Left lung (tissue), 10 donors: ENCODE results near the gene ZFP42. TPM values are rescaled to one million over a fixed set of nuclear protein-coding genes. Genes with fewer than 3 reads are reported as not detected.
A peak's percentile ranks its signal among the peaks of the same experiment; 100 is the strongest.

Source experiments
- ATAC-seq: fragments of 200-7000 bp; cut with Tn5 transposase; one replicate; pipeline ENCODE4 v1.9.1; 2020; ENCODE audit warnings: moderate library complexity
- DNase-seq, 4 donors: peaks; one replicate each; pipeline ENCODE4 v3.0.0-alpha.2; 2013 to 2020
- H3K27ac ChIP-seq, 2 donors: fragments of 200-600 bp; sonication (generic) in 1 of 2; one replicate each; pipeline versions ENCODE4 v1.5.0 to v1.8.0; 2020 to 2021
- H3K27me3 ChIP-seq, 2 donors: fragments of 200-600 bp; sonication (generic) in 1 of 2; one replicate each; pipeline versions ENCODE4 v1.5.0 to v1.8.0; 2020 to 2021
- H3K36me3 ChIP-seq, 2 donors: fragments of 200-600 bp; sonication (generic) in 1 of 2; one replicate each; pipeline versions ENCODE4 v1.5.0 to v1.8.0; 2020 to 2021
- H3K4me1 ChIP-seq, 2 donors: fragments of 200-600 bp; one replicate each; pipeline ENCODE4 v1.8.0; 2021
- H3K4me3 ChIP-seq, 2 donors: fragments of 200-600 bp; sonication (generic) in 1 of 2; one replicate each; pipeline versions ENCODE4 v1.5.0 to v1.8.0; 2020 to 2021; ENCODE audit warnings: mild to moderate bottlenecking in 1 of 2
- H3K9me3 ChIP-seq, 2 donors: fragments of 200-600 bp; sonication (generic) in 1 of 2; one replicate each; pipeline versions ENCODE4 v1.5.0 to v1.8.0; 2020 to 2021
- intact Hi-C, 2 donors: fragments of 100-400 bp; cut with DNase I; formaldehyde crosslinking; loops; one replicate each; pipeline versions ENCODE4 v1.11.2 to v1.14.2; 2022
- polyA plus RNA-seq, 6 donors: library from polyadenylated mRNA; unstranded; fragments of 120-200 nt; gene quantifications; one replicate each; pipeline ENCODE4 v1.2.1, GENCODE V29; 2013; ENCODE audit not compliant: insufficient read length in 6 of 6
- total RNA-seq, 2 donors: library from RNA; stranded (reverse); fragmentation: NEBNext Ultra II Directional; extraction: Animal tissue kit (Norgen Biotek cat#: 25700); gene quantifications; one replicate each; pipeline ENCODE4 v1.2.1, GENCODE V29; 2021
- TF ChIP-seq, protein P1 (sequence below), 2 donors: fragments of 200-600 bp; sonication (generic) in 1 of 2; IDR thresholded peaks; one replicate each; pipeline versions ENCODE4 v1.5.0 to v1.8.0; 2021; ENCODE audit warnings: antibody characterized with exemption in 2 of 2
- donor health status: DM: no; HTN: yes; CAD: no.
- donor health status: DM: no; HTN: no; CAD: no.

Gene ZFP42
- total and polyA plus RNA-seq, 8 donors, result 0.96 to 13.2 (median 8.4) TPM; not detected in 1

- Histone ChIP-seq H3K36me3 (no peaks in the 10 kb centered on the region), H3K27ac (no peak overlapping the region), H3K27me3 (no peaks in the 10 kb centered on the region), H3K4me3 (no peak overlapping the region), H3K9me3 (no peaks in the 10 kb centered on the region), H3K4me1 (no peaks in the 10 kb centered on the region)
- DNase-seq, result no peak
- ATAC-seq, result no peak
- TF ChIP-seq, protein P1, sequence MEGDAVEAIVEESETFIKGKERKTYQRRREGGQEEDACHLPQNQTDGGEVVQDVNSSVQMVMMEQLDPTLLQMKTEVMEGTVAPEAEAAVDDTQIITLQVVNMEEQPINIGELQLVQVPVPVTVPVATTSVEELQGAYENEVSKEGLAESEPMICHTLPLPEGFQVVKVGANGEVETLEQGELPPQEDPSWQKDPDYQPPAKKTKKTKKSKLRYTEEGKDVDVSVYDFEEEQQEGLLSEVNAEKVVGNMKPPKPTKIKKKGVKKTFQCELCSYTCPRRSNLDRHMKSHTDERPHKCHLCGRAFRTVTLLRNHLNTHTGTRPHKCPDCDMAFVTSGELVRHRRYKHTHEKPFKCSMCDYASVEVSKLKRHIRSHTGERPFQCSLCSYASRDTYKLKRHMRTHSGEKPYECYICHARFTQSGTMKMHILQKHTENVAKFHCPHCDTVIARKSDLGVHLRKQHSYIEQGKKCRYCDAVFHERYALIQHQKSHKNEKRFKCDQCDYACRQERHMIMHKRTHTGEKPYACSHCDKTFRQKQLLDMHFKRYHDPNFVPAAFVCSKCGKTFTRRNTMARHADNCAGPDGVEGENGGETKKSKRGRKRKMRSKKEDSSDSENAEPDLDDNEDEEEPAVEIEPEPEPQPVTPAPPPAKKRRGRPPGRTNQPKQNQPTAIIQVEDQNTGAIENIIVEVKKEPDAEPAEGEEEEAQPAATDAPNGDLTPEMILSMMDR (IDR thresholded peaks at IDR 0.05), result no peak
- intact Hi-C loops, result no loop called here
Measured at GRCh38 chr4:187965726-187966125, 29.8 kb upstream of the ZFP42 start.

DNA sequence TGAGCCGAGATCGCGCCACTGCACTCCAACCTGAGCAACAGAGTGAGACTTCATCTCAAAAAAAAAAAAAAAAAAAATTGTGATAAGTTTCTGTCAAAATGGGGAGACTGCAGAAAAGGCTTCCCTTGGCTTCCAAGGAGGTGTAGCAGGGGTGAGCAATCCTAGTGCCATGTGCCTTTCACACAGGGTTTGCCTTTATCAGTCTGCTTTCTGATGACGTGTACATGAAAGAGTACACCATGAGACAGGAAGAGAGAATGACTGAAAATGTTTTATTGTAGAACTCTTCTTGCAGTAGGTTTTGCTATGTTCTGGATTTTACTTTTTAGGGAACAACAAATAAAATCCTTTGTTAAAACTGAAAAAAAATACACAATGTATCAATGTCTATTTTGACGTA lies 23.4 kb upstream of the ZFP42 start:
- DNase-seq, result no peak
- no peak for ATAC-seq
- Histone ChIP-seq H3K9me3 (no peaks in the 10 kb centered on the region), H3K4me1 (no peaks in the 10 kb centered on the region), H3K36me3 (no peaks in the 10 kb centered on the region), H3K27me3 (no peaks in the 10 kb centered on the region), H3K27ac (no peak overlapping the region), H3K4me3 (no peak overlapping the region)
- intact Hi-C loops, result no loop called here
- TF ChIP-seq, protein P1 (IDR thresholded peaks at IDR 0.05), result no peak

DNA sequence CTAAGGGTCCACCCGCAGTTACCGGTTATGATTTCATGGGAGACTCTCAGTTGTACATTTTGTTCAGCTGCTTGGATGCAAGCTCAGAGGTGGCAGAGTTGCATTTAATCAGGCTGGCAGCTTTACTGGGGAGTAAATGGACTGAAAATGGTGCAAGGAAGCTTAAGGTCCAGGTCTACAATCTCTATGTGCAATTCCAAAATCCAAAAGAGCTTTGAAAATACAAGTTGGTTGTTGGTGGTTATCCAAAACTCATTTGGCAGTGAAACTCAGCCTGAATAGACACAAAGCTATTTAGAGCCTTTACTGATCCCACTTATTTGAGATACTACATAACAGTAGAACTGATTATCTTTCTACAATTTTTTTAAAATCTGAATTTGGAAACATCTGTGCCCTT lies 11.8 kb upstream of the ZFP42 start:
- intact Hi-C loops, result no loop called here
- no peak overlapping the region for H3K27ac ChIP-seq
- no peak overlapping the region for H3K4me3 ChIP-seq
- H3K27me3 ChIP-seq, result no peaks in the 10 kb centered on the region
- TF ChIP-seq, protein P1 (IDR thresholded peaks at IDR 0.05), result no peak
- H3K4me1 ChIP-seq, result no peaks in the 10 kb centered on the region
- ATAC-seq, result no peak
- H3K36me3 ChIP-seq, result no peaks in the 10 kb centered on the region
- DNase-seq, result no peak
- no peaks in the 10 kb centered on the region for H3K9me3 ChIP-seq

DNA sequence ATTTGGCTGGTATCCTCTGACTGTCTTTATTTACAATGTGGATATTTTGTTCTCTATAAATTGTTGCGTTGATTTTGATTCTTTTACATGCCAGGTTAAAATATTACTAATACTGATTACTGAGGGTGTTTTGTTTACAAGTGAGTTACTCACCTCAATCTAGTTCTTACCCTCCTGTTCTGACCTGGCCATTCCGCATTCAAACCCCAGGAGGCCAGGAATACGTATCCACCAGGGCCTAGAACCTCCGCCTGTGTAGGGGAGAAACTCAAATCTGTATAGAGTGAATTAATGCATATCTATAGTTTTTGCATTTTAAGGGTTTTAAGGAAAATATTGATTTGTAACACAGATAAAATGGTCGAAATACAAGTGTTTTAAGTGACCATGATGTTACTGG lies 2.6 kb upstream of the ZFP42 start:
- no peak overlapping the region for H3K4me3 ChIP-seq
- H3K27me3 ChIP-seq, result peaks cover 0 to 32% of the 10 kb centered on the region in 2 donors
- TF ChIP-seq, protein P1 (IDR thresholded peaks at IDR 0.05), result no peak
- H3K27ac ChIP-seq, result no peak overlapping the region
- ATAC-seq, result no peak
- no peak for DNase-seq
- peaks cover 0 to 18% of the 10 kb centered on the region in 2 donors for H3K9me3 ChIP-seq
- intact Hi-C loops, result no loop called here
- H3K4me1 ChIP-seq, result no peaks in the 10 kb centered on the region
- H3K36me3 ChIP-seq, result no peaks in the 10 kb centered on the region

DNA sequence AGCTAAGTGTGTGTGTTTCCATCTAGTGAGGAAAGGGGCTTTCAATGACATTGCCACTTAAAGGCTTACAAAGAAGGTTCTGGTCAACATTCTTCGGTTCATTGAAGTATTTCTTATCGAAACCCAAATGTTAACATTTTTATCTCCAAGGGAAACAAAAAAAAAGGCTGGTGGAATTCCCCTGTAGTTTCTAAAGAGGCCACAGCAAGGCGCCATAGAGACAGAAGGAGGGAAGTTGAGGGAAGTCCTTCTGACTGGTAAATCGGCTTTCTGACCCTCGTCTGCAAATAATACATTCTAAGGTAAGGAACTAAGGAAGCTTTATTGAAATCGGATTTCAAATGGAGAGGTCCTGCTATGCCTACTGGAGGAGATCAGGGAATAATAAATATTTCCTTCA lies 1.7 kb upstream of the ZFP42 start:
- ATAC-seq, result peak; percentile 22
- TF ChIP-seq, protein P1 (IDR thresholded peaks at IDR 0.05), result peak in 1 of 2 donors; percentile 18
- intact Hi-C loops, result no loop called here

More for the DNA sequence above, 1.7 kb upstream of the ZFP42 start:
- H3K27ac ChIP-seq, result no peak overlapping the region
- no peak overlapping the region for H3K4me3 ChIP-seq
- peaks cover 0 to 18% of the 10 kb centered on the region in 2 donors for H3K9me3 ChIP-seq
- H3K4me1 ChIP-seq, result no peaks in the 10 kb centered on the region
- H3K36me3 ChIP-seq, result no peaks in the 10 kb centered on the region
- DNase-seq, result no peak
- peaks cover 0 to 36% of the 10 kb centered on the region in 2 donors for H3K27me3 ChIP-seq
